Measurements from ENCODE around the gene ABCG2.

DNA sequence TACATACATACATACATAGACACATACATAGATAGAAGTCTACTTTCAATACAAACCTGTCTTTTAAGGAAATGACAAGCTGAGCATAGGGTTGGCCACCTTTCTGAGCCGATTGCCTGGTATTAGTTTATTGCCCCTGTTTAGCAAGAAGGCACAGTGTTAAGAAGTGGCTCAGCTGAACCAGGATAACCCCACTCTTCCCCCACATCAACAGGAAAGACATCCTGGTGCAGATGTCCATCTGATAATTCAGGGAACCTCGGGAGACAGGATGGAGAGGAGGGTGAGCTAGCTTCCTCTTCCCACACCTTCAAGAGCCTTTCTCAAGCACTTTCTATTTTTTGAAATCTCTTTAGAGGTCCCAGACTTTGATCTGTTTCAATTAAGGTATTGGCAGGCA, 98.7 kb downstream of the ABCG2 start:
- TF ChIP-seq POLR2AphosphoS5 (IDR thresholded peaks at IDR 0.05; ENCODE audit: low read depth, low read length) (no peak), SIN3A (IDR thresholded peaks at IDR 0.05; ENCODE audit: borderline replicate concordance, insufficient read depth, low read length) (no peak)
- TF ChIP-seq, protein P1, sequence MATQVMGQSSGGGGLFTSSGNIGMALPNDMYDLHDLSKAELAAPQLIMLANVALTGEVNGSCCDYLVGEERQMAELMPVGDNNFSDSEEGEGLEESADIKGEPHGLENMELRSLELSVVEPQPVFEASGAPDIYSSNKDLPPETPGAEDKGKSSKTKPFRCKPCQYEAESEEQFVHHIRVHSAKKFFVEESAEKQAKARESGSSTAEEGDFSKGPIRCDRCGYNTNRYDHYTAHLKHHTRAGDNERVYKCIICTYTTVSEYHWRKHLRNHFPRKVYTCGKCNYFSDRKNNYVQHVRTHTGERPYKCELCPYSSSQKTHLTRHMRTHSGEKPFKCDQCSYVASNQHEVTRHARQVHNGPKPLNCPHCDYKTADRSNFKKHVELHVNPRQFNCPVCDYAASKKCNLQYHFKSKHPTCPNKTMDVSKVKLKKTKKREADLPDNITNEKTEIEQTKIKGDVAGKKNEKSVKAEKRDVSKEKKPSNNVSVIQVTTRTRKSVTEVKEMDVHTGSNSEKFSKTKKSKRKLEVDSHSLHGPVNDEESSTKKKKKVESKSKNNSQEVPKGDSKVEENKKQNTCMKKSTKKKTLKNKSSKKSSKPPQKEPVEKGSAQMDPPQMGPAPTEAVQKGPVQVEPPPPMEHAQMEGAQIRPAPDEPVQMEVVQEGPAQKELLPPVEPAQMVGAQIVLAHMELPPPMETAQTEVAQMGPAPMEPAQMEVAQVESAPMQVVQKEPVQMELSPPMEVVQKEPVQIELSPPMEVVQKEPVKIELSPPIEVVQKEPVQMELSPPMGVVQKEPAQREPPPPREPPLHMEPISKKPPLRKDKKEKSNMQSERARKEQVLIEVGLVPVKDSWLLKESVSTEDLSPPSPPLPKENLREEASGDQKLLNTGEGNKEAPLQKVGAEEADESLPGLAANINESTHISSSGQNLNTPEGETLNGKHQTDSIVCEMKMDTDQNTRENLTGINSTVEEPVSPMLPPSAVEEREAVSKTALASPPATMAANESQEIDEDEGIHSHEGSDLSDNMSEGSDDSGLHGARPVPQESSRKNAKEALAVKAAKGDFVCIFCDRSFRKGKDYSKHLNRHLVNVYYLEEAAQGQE (IDR thresholded peaks at IDR 0.05; ENCODE audit: insufficient read depth in 1 of 2, low read depth in 2 of 2, low read length in 2 of 2) = no peak

Measured in PFSK-1 (cell line).